GM13976 (cell line): ENCODE measurements around the gene DAP.
"Not testable (repeated sequence)": the region's sequence is repeated elsewhere in the genome, so short reads cannot be mapped to it uniquely, and the experiment has no call there.

ENCODE experiments used
- DNase-seq: peaks from one replicate; pipeline ENCODE4 v3.0.0; 2012; ENCODE audit warnings: low spot score
- in situ Hi-C: fragments of 300-500 bp; cut with MboI; formaldehyde crosslinking; loops from one replicate; pipeline ENCODE4 v1.12.0; 2022; ENCODE audit warnings: low sequenced_read_pairs, mixed read lengths, inconsistent platforms; ENCODE audit not compliant: unreplicated experiment
- TF ChIP-seq, protein P1 (sequence below): IDR thresholded peaks from 2 replicates; pipeline ENCODE4 v1.5.1; 2012; ENCODE audit warnings: borderline replicate concordance, mild to moderate bottlenecking; ENCODE audit not compliant: insufficient read depth; ENCODE audit errors: extremely low read depth, missing control alignments, control extremely low read depth

DAP gene

DNA sequence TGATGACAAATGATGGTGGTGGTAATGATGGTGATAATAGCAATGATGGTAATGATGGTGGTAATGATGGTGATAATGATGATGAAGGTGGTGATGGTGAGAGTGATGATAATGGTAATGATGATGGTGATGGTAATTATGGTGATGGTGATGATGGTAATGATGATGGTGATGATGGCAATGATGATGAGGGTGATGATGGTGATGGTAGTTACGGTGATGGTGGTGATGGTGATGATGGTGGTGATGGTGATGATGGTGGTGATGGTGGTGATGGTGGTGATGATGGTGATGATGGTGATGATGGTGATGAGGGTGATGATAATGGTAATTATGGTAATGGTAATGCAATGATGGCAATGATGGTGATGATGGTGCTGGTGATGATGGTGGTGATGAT, 91.1 kb downstream of the DAP start:
- no peak for DNase-seq
- TF ChIP-seq, protein P1, sequence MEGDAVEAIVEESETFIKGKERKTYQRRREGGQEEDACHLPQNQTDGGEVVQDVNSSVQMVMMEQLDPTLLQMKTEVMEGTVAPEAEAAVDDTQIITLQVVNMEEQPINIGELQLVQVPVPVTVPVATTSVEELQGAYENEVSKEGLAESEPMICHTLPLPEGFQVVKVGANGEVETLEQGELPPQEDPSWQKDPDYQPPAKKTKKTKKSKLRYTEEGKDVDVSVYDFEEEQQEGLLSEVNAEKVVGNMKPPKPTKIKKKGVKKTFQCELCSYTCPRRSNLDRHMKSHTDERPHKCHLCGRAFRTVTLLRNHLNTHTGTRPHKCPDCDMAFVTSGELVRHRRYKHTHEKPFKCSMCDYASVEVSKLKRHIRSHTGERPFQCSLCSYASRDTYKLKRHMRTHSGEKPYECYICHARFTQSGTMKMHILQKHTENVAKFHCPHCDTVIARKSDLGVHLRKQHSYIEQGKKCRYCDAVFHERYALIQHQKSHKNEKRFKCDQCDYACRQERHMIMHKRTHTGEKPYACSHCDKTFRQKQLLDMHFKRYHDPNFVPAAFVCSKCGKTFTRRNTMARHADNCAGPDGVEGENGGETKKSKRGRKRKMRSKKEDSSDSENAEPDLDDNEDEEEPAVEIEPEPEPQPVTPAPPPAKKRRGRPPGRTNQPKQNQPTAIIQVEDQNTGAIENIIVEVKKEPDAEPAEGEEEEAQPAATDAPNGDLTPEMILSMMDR = no peak
- in situ Hi-C loops = no loop called here

DNA sequence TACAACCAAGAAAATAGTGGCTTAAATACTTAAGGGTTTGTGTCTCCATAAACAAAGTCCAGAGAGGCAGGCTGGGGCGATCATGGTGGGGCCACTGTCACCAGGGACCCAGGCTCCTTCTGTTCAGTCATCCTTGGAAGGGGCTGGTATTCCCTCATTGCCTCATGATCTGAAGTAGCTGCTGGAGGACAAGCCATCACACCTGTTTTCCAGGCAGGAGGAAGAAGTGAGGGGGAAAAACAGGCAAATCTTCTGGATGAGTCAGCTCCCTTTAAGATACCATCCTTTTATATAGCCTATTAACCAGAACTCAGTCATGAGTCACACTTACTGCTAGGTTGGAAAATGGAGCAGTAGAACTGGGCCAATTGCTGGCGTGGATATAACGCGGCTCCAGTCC, 92.3 kb downstream of the DAP start:
- TF ChIP-seq, protein P1 = no peak
- in situ Hi-C loops = no loop called here
- DNase-seq = no peak

DNA sequence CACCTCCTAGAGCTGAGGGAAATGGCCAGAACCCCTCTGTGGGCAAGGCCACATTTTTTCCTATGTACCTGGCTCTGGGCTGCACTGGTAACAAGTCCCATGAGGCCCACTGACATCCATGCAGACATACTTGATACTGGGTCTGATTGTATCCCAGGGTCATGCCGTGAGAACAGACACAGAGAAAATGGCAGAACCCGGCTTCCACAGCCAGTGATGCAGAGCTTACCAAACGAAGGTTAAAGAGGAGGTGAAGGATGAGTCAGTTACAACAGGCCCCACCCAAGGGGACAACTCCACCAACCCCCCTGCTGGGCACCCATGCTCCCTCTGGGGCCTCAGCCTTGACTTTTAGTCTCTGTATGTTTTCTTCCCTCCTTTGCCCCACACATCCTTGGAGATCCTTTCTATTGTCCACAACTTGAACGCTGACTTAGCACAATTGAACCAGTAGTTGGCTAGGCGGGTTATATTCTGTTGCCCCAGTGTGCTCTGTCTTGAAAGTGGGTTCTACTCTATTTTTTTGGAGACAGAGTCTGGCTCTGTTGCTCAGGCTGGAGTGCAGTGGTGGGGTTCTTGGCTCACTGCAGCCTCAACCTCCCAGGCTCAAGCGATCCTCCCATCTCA, 93.5 kb downstream of the DAP start:
- no peak for DNase-seq
- TF ChIP-seq, protein P1 = no peak
- in situ Hi-C loops = no loop called here

DNA sequence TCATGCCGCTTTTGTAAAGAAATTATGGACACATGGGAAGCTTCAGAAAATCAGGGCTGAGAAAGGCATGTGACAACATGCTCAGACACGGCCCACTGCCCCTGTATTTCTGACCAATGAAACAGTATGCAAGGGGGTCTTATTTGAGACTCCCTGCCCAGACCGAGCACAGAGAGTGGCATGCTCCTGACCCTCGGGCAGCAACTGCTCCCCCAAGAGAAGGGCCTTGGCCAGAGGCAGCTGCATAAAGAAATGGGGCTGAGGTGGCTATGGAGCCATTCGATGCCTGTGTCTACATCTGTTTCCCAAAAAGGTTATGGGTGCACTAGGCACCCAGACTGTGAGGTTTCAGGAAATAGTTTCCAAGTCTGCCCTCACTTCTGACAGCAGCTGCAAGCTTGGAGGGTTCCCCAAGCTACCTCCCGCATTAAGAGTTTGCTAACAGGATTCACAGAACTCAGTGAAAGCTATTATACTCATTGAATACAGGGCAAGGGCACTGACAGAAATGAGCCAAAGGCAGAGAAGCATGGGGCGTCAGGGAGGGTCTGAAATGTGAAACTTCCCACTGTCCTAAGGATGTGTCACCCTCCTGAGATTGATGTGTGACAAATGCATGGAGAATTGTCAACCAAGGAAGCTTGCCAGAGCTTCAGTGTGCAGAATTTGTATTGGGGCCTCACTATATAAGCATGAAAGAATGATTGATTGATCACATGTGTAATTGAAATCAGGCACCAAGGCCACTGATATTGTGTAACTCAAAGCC, 94.3 kb downstream of the DAP start:
- DNase-seq = no peak
- in situ Hi-C loops = no loop called here

DNA sequence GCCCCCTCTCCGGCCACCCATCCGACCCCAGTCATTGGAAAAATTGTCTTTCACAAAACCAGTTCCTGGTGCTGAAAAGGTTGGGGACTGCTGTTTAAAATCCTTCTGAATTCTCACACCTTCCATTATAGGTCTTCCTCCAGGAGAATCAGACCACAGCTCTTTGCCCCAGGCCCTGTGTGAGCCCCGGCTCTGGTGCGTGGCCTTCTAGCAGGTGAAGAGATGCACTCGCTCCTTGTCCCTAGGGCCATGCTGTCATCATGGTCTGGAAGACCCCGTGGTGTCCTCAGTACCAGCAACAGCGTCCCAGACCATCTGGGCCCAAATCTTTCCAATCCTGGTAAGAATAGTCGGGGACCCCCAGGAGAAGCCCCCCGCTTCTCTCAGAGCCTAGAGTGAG, 95.2 kb downstream of the DAP start:
- DNase-seq = no peak
- TF ChIP-seq, protein P1 = no peak
- in situ Hi-C loops = no loop called here

More for the DNA sequence above, 94.3 kb downstream of the DAP start:
- TF ChIP-seq, protein P1 = no peak

DNA sequence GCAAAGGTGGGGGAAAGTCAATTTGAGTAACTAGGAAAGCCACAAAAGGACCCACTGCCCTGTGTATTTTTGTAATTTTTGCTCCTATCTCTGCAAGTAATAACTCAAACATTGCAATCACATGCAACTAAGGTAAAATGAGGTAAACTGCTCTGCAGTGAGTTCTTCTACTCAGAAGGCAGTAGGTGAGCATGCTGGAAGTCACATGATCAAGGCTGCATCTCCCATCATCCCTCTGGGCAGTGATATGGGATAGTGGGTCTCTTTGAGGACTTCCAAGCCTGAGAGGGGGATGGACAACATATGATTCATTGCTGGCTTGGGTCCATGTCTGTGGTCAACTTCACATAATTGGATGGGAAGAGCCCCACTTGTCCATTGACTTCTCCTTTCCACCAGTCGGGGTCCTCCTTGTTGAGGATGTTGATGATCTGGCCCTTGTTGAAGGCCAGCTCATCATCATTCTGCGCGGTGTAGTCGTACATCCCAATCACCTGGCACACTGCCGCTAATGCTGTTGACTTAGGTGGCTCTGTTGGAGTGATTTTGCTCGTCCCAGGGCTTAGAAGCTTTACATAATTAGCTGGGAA, 96.8 kb downstream of the DAP start:
- in situ Hi-C loops, DNase-seq: not testable (repeated sequence)

DNA sequence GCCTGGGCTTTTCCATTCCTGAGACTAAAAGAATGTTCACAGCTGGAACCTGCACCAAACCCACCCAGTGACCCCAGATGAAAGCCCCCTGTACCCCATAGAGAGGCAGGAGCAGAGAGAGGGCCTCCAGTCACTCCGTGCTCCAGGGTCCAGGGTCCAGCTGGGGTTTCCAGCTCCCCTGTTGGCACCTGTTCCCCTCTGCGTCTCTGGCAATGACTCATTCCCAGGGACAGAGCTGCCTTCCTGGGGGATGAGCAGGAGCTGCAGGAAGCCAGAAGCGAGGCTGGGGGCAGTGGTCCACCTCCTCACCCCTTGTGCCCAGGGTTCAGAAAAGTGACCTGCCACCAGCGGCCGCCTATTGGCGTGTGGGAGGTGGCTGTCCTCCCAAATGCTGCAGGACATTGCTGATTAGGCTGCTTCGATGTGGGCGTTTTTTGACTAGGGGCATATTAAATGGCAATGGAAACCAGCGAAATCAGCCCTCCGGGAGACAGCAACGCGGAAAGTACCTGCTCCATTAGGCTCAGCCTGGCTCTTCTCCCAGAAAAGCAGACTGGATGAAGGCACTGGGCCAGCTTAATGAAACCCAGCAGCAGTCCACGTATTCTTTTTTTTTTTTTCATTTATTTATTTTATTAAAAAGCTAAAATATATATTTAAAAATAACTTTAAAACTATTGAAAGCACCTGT, 97.4 kb downstream of the DAP start:
- TF ChIP-seq, protein P1 = no peak
- in situ Hi-C loops = no loop called here
- no peak for DNase-seq
